Prostate gland (tissue), 2 donors: Measurements from ENCODE around the gene C2CD3.

Experiments
- POLR2A ChIP-seq: fragments of 450-650 bp; IDR thresholded peaks from one replicate; pipeline ENCODE4 v1.6.1; 2016; ENCODE audit warnings: antibody characterized with exemption, mild to moderate bottlenecking
- TF ChIP-seq, protein P1 (sequence below), 4 experiments: fragments of 200-600 bp in 2 of 4; fragments of 450-650 bp in 2 of 4; sonication (generic) in 2 of 4; IDR thresholded peaks; 1 replicate in 3 of 4; 2 replicates in 1 of 4; pipeline ENCODE4 v1.5.1; 2016 to 2019; ENCODE audit warnings: antibody characterized with exemption in 4 of 4, mild to moderate bottlenecking in 2 of 4, moderate library complexity in 2 of 4

DNA sequence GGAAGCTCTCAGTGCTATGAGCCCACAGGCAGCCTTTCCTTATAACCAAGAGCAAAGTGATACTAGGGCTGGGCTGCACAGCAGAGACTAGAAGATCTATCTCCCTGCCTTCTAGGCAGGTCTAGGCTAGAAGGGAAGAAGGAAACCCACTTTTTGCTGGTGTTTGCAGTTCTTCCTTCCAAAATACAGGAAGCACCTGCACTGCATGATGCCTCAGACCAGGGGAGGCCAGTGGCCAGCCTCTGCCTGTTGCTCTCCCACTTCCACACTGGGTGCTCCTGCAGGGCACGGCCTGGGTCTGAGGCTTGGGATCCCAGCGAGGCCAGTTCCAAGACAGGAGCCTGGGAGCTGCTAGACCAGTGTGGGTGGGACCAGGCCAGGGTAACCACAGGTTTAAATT, 155.9 kb downstream of the C2CD3 start:
- TF ChIP-seq, protein P1, sequence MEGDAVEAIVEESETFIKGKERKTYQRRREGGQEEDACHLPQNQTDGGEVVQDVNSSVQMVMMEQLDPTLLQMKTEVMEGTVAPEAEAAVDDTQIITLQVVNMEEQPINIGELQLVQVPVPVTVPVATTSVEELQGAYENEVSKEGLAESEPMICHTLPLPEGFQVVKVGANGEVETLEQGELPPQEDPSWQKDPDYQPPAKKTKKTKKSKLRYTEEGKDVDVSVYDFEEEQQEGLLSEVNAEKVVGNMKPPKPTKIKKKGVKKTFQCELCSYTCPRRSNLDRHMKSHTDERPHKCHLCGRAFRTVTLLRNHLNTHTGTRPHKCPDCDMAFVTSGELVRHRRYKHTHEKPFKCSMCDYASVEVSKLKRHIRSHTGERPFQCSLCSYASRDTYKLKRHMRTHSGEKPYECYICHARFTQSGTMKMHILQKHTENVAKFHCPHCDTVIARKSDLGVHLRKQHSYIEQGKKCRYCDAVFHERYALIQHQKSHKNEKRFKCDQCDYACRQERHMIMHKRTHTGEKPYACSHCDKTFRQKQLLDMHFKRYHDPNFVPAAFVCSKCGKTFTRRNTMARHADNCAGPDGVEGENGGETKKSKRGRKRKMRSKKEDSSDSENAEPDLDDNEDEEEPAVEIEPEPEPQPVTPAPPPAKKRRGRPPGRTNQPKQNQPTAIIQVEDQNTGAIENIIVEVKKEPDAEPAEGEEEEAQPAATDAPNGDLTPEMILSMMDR (IDR thresholded peaks at IDR 0.05) = no peak
- TF ChIP-seq POLR2A = no peak
